ENCODE data around the gene M6PR. TPM values are rescaled to one million over a fixed set of nuclear protein-coding genes. Genes with fewer than 3 reads are reported as not detected.

Gene M6PR
- total and polyA plus RNA-seq, 2 of the 8 experiments (the other 6 are each of a cell fraction or from before 2014, with no cell fraction given), result 106 to 122 TPM

DNA sequence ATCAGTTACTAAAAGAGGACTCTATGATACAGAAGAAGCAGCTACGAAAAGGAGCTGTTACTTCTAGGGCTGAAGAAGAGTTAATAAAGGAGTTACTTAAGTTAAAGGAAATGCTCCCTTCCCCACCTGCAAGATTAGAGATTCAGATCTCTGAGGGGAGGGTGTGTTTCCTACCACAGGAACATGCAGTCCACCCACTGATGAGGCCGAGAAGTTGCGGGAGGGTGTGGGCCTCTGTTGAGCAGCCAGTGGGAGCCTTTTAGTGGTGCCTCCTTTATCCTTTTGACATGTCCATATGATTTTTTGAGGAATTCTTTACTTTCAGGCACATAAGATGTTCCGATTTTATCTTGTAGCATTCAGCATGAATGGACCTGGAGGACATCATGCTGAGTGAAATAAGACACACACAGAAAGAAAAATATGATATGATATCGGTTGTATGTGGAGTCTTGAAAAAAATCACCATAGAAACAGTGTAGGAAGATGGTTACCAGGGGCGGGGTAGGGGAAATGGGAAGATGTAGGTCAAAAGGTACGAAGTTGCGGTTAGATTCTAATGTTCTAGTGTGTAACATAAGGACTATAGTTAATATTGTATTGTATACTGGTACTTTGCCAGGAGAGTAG lies 4.4 kb upstream of the M6PR start:
- POLR2A ChIA-PET (ENCODE audit: partially characterized antibody), result interaction anchor here (0.6 kb wide), 1 partner anchor 11 kb away, joined by 3 read pairs; no protein-coding TSS in a partner anchor
- Histone ChIP-seq H4K8ac (ENCODE audit: extremely low read depth, insufficient read depth, low read length) (no peak overlapping the region), H3K4ac (replicated peaks; ENCODE audit: insufficient read length, low read depth, low read length) (no peak overlapping the region), H3K27ac (ENCODE audit: low read depth, low read length) (no peak overlapping the region), H2BK20ac (ENCODE audit: low read length) (no peak overlapping the region), H3K23ac (ENCODE audit: insufficient read length) (no peak overlapping the region), H3K14ac (ENCODE audit: insufficient read length) (no peak overlapping the region), H2AFZ (ENCODE audit: low read length) (no peak overlapping the region), H3K79me2 (ENCODE audit: control insufficient read depth in 1 of 2, insufficient read depth in 2 of 2, low read length in 2 of 2) (peaks cover 2 to 14% of the 10 kb centered on the region in 2 experiments), H2BK120ac (replicated peaks; ENCODE audit: low read depth, low read length) (no peak overlapping the region), H4K20me1 (replicated peaks in 1 of 2; ENCODE audit: control insufficient read depth in 1 of 2, insufficient read depth in 2 of 2, low read length in 2 of 2) (no peaks in the 10 kb centered on the region), H3K4me3 (ENCODE audit: extremely low read depth in 1 of 4, insufficient read depth in 2 of 4, low read depth in 3 of 4, low read length in 4 of 4) (no peak overlapping the region), H4K91ac (replicated peaks; ENCODE audit: insufficient read length, low read length) (no peak overlapping the region), H3K9me3 (ENCODE audit: insufficient read depth in 2 of 2, low read depth in 1 of 2, low read length in 1 of 2) (no peaks in the 10 kb centered on the region), H2BK5ac (ENCODE audit: low read depth, low read length) (no peak overlapping the region), H3K56ac (replicated peaks; ENCODE audit: insufficient read length, low read depth, low read length) (no peak overlapping the region), H2AK5ac (ENCODE audit: low read depth, low read length) (no peak overlapping the region), H2BK12ac (ENCODE audit: low read depth, low read length) (no peak overlapping the region), H3K4me1 (replicated peaks in 1 of 4; ENCODE audit: control insufficient read depth in 3 of 4, insufficient read depth in 4 of 4, low read length in 3 of 4) (peaks cover 0 to 3% (median 0%) of the 10 kb centered on the region in 4 experiments; a peak in 1 of 7 replicates), H3K79me1 (ENCODE audit: low read depth, low read length) (0 out of 2 replicates have a peak, but pooled peaks cover 2% of the 10 kb centered on the region), H3K23me2 (ENCODE audit: low read depth, low read length) (no peaks in the 10 kb centered on the region), H3K9ac (replicated peaks in 1 of 4; ENCODE audit: extremely low read depth in 1 of 4, low read depth in 3 of 4, low read length in 3 of 4) (no peak overlapping the region), H3K4me2 (ENCODE audit: insufficient read depth in 1 of 2, low read depth in 2 of 2, low read length in 2 of 2) (no peak overlapping the region), H3K18ac (ENCODE audit: extremely low read depth, low read length) (no peak overlapping the region), H2BK15ac (ENCODE audit: low read length) (no peak overlapping the region), H3K27me3 (replicated peaks in 1 of 4; ENCODE audit: control insufficient read depth in 3 of 4, extremely low read depth in 1 of 4, insufficient read depth in 3 of 4, low read length in 3 of 4) (no peaks in the 10 kb centered on the region), H3K36me3 (ENCODE audit: control insufficient read depth in 2 of 4, insufficient read depth in 4 of 4, low read length in 3 of 4) (no peaks in the 10 kb centered on the region; a peak in 1 of 8 replicates), H4K5ac (ENCODE audit: insufficient read length, low read depth, low read length) (no peak overlapping the region)
- WGBS, 2 experiments (ENCODE audit: extremely low coverage in 1 of 2, insufficient coverage in 1 of 2, insufficient read length in 1 of 2, insufficient replicate concordance in 2 of 2, low coverage in 1 of 2, low lambda C conversion rate in 2 of 2, missing lambda C conversion rate in 1 of 2), result 93% methylated on average over 8 of the region's 8 CpGs; no CpG with 5 or more reads in 1 of the 2 experiments
- DNase-seq (ENCODE audit: low read depth in 1 of 2, low spot score in 2 of 2) (no peak), FAIRE-seq (no peak)
- CTCF ChIA-PET (ENCODE audit: partially characterized antibody), result interaction anchor here (1.0 to 12.2 kb wide), 2 partner anchors 81 to 96 kb away, joined by 4 to 119 read pairs; no protein-coding TSS in a partner anchor
- no peak for TF ChIP-seq SRF (IDR thresholded peaks at IDR 0.05; ENCODE audit: low read depth, low read length)
- TF ChIP-seq SAP30 (IDR thresholded peaks at IDR 0.05; ENCODE audit: insufficient read depth, insufficient replicate concordance, low read length), result no peak
- no peak for TF ChIP-seq KDM1A (IDR thresholded peaks at IDR 0.05; ENCODE audit: borderline replicate concordance, low read length)
- no peak for TF ChIP-seq CHD2 (IDR thresholded peaks at IDR 0.05; ENCODE audit: low read length)
- TF ChIP-seq TCF12 (IDR thresholded peaks at IDR 0.05; ENCODE audit: low read depth, low read length), result no peak
- no peak for TF ChIP-seq JUND (IDR thresholded peaks at IDR 0.05; ENCODE audit: low read length)
- no peak for TF ChIP-seq SIRT6 (IDR thresholded peaks at IDR 0.05; ENCODE audit: low read length)
- no peak for TF ChIP-seq RNF2 (IDR thresholded peaks at IDR 0.05; ENCODE audit: borderline replicate concordance, low read depth, low read length, missing control alignments, poor library complexity, severe bottlenecking)
- no peak for TF ChIP-seq MAFK (IDR thresholded peaks at IDR 0.05; ENCODE audit: low read depth, low read length)
- no peak for TF ChIP-seq CREB1 (IDR thresholded peaks at IDR 0.05)
- TF ChIP-seq GTF2F1 (IDR thresholded peaks at IDR 0.05; ENCODE audit: borderline replicate concordance, low read depth, low read length), result no peak
- no peak for TF ChIP-seq ASH2L (IDR thresholded peaks at IDR 0.05; ENCODE audit: low read length)

Data from H1 (cell line).